Thyroid gland (tissue), 4 donors: ENCODE results near the gene SPG7.

Source experiments
- CTCF ChIP-seq, 6 experiments: fragments of 200-600 bp in 3 of 6; fragments of 450-650 bp in 3 of 6; sonication (generic) in 3 of 6; IDR thresholded peaks; one replicate each; pipeline ENCODE4 v1.5.1; 2016 to 2019; ENCODE audit warnings: antibody characterized with exemption in 6 of 6, mild to moderate bottlenecking in 2 of 6, inconsistent platforms in 1 of 6, moderate library complexity in 1 of 6
- POLR2A ChIP-seq, 2 donors: fragments of 450-650 bp; IDR thresholded peaks; one replicate each; pipeline ENCODE4 v1.6.1; 2017; ENCODE audit warnings: antibody characterized with exemption in 2 of 2, mild to moderate bottlenecking in 2 of 2, moderate library complexity in 1 of 2

GRCh38 chr16:89583197-89583894, 75.1 kb downstream of the SPG7 start:
- TF ChIP-seq POLR2A (IDR thresholded peaks at IDR 0.05) (no peak), CTCF (IDR thresholded peaks at IDR 0.05) (no peak)
